Activated gamma-delta T cell (primary cell): ENCODE results near the gene STARD10.

ENCODE experiments used
- DNase-seq: peaks from one replicate; lab custom pipeline; 2025; lab: John Stamatoyannopoulos, UW

The STARD10 gene

GRCh38 chr11:72705442-72706365 is 88.1 kb downstream of the STARD10 start:
- DNase-seq = no peak

DNA sequence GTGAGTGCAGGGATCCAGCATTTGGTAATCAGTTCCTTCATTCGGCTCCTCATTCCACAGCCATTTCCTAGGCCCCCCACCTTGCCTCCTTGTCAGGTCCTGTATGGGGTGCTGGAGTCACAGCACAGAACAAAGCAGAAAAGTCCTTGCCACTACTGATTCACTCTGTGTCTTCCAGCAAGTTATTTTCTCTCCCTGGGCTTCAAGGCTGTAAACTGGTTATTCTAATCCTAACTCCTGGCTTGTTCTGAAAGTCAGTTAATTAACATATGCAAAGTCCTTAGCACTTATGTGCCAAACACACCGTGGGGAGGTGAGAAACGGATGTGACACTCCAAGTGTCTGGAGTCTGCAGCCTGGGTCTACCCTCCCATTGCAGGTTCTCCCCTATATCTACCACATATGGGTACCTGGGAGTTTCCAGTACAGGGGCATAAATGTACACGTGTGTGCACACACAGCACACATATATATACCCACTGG is 89.0 kb downstream of the STARD10 start:
- no peak for DNase-seq
